ENCODE measurements around the gene ZSWIM5. TPM values are rescaled to one million over a fixed set of nuclear protein-coding genes. Genes with fewer than 3 reads are reported as not detected.
A peak's percentile ranks its signal among the peaks of the same experiment; 100 is the strongest.
"Not testable (repeated sequence)": the region's sequence is repeated elsewhere in the genome, so short reads cannot be mapped to it uniquely, and the experiment has no call there.

Gene ZSWIM5
- 1 to 10 TPM in 1 of 2 donors, under 1 TPM in 1; 0.86 to 1.9 TPM for total RNA-seq

DNA sequence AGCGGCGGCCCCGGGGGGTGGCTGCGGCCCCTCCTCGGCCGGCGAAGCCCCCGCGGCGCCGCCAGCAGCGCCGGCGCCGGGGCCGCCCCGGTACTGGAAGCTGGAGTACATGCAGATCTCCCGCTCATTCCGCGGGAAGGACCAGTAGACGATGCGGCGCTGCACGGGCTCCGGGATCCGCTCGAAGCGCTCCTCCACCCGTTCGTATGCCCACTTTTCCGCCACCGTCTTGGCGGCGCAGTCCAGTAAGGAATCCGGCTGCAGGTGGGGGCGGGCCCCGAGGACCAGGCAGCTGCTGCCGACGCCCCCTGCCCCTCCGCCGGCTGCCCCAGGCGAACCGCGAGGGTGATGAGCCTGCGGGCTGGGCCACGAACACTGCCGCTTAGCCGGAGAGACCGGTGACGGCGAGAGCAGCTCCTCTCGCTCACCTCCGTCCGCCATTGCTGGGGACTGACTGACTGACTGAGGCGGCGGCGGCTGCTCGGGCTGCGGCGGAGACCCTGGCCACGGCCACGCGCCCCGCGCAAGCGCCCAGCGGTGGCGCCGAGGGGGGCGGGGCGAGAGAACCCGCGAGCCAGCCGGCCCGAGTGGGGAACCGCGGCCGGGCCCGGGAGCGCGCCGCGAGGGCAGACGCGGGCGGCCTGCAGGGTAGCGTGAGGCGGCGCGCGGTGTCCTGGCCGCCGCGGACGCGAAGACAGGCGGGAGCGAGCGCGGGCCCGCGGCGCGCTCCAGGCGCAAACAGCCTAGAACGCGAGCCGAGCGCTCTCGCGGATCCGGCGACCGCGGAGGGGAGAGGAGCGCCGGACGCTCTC lies at the start of gene ZSWIM5:
ZSWIM5 (minus strand) TSS at position 696 of the 812 bp plus-strand sequence; CDS start at position 441, 255 bp downstream.
- Mint-ChIP-seq H3K4me1 (peaks cover 7% of the 10 kb centered on the region), H3K9me3 (no peaks in the 10 kb centered on the region), H3K4me3 (peak within 1 kb of the TSS; percentile 85), H3K36me3 (ENCODE audit: low read depth) (peaks cover 7% of the 10 kb centered on the region), H3K27me3 (no peaks in the 10 kb centered on the region), H3K27ac (peak within 1 kb of the TSS; percentile 69)
- ATAC-seq (replicated peaks): peak; percentile 84

DNA sequence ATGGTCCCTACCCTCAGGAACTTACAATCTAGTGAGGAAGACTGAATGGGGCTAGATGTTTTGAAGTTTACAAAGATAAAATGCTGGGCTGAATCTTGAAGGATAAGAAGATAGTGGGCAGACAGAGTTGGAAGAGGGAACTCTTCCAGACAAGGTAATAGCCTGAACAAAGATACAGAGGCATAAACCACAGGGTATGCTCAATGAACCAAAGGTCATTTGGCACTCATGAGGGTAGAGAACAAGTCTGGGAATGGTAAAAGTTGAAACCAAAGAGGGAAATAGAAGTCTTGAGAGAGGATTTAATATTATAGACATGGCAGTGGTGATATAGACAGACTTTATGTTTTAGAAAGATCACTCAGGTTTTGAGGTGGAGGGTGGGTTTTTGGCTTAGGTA lies 48.1 kb upstream of the ZSWIM5 start:
- no peak overlapping the region for H3K4me3 Mint-ChIP-seq
- no peaks in the 10 kb centered on the region for H3K4me1 Mint-ChIP-seq
- no peak overlapping the region for H3K27ac Mint-ChIP-seq
- H3K27me3 Mint-ChIP-seq: peaks cover 11% of the 10 kb centered on the region
- peaks cover 14% of the 10 kb centered on the region for H3K9me3 Mint-ChIP-seq
- ATAC-seq (replicated peaks): no peak
- no peaks in the 10 kb centered on the region for H3K36me3 Mint-ChIP-seq (ENCODE audit: low read depth)

DNA sequence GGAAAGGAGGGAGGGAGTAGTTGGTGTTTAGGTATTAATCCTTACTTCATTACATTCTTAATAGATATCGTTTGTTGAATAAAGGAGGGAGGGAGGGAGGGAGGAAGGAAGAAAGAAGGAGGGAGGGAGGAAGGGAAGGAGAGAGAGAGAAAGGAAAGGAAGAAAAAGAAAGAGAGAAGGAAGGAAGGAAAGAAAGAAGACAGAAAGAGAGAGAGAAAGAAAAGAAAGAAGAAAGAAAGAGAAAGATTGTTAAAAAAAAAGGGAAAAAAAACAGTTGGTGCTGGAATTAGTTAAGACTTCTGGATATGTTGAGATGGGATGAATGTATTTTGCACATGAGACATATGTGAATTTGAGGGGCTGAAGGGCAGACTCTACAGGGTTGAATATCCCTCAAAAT lies 44.1 kb upstream of the ZSWIM5 start:
- peaks cover 11% of the 10 kb centered on the region for H3K27me3 Mint-ChIP-seq
- H3K4me1 Mint-ChIP-seq: peaks cover 12% of the 10 kb centered on the region
- peaks cover 4% of the 10 kb centered on the region for H3K9me3 Mint-ChIP-seq
- no peaks in the 10 kb centered on the region for H3K36me3 Mint-ChIP-seq (ENCODE audit: low read depth)
- ATAC-seq (replicated peaks): no peak
- no peak overlapping the region for H3K27ac Mint-ChIP-seq
- no peak overlapping the region for H3K4me3 Mint-ChIP-seq

DNA sequence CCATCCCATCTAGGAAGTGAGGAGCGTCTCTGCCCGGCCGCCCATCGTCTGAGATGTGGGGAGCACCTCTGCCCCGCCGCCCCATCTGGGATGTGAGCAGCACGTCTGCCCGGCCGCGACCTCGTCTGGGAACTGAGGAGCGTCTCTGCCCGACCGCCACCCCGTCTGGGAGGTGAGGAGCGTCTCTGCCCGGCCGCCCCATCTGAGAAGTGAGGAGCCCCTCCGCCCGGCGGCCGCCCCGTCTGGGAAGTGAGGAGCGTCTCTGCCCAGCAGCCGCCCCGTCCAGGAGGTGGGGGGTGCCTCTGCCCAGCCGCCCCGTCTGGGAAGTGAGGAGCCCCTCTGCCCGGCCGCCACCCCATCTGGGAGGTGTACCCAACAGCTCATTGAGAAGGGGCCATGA lies 41.6 kb upstream of the ZSWIM5 start:
- H3K36me3 Mint-ChIP-seq (ENCODE audit: low read depth); H3K4me3 Mint-ChIP-seq; H3K27me3 Mint-ChIP-seq; H3K27ac Mint-ChIP-seq; H3K9me3 Mint-ChIP-seq; ATAC-seq (replicated peaks): not testable (repeated sequence)
- H3K4me1 Mint-ChIP-seq: peaks cover 13% of the 10 kb centered on the region

GRCh38 chr1:45246760-45247159 lies 40.4 kb upstream of the ZSWIM5 start:
- H3K9me3 Mint-ChIP-seq: peaks cover 5% of the 10 kb centered on the region
- peak; percentile 92 for ATAC-seq (replicated peaks)
- peak overlapping the region; percentile 88 for H3K27ac Mint-ChIP-seq
- no peaks in the 10 kb centered on the region for H3K27me3 Mint-ChIP-seq
- peak overlapping the region; percentile 68 for H3K4me3 Mint-ChIP-seq
- no peaks in the 10 kb centered on the region for H3K36me3 Mint-ChIP-seq (ENCODE audit: low read depth)
- peaks cover 13% of the 10 kb centered on the region for H3K4me1 Mint-ChIP-seq

DNA sequence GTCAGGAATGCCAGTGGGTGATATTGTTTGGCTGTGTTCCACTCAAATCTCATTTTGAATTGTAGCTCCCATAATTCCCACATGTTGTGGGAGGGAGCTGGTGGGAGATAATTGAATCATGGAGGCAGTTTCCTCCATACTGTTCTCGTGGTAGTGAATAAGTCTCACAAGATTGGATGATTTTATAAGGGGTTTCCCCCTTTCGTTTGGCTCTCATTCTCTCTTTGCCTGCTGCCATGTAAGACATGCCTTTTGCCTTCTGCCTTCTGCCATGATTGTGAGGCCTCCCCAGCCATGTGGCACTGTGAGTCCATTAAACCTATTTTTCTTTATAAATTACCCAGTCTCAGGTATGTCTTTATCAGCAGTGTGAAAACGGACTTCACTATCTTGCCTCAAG lies 40.0 kb upstream of the ZSWIM5 start:
- peak overlapping the region; percentile 88 for H3K27ac Mint-ChIP-seq
- peak overlapping the region; percentile 68 for H3K4me3 Mint-ChIP-seq
- not testable (repeated sequence) for H3K36me3 Mint-ChIP-seq (ENCODE audit: low read depth); H3K9me3 Mint-ChIP-seq; H3K27me3 Mint-ChIP-seq
- peaks cover 13% of the 10 kb centered on the region for H3K4me1 Mint-ChIP-seq
- ATAC-seq (replicated peaks): peak; percentile 64

- ATAC-seq (replicated peaks): no peak
- Mint-ChIP-seq H3K9me3 (peaks cover 5% of the 10 kb centered on the region), H3K4me3 (no peak overlapping the region)
These were observed 38.3 kb upstream of the ZSWIM5 start for GRCh38 chr1:45244660-45245059.

DNA sequence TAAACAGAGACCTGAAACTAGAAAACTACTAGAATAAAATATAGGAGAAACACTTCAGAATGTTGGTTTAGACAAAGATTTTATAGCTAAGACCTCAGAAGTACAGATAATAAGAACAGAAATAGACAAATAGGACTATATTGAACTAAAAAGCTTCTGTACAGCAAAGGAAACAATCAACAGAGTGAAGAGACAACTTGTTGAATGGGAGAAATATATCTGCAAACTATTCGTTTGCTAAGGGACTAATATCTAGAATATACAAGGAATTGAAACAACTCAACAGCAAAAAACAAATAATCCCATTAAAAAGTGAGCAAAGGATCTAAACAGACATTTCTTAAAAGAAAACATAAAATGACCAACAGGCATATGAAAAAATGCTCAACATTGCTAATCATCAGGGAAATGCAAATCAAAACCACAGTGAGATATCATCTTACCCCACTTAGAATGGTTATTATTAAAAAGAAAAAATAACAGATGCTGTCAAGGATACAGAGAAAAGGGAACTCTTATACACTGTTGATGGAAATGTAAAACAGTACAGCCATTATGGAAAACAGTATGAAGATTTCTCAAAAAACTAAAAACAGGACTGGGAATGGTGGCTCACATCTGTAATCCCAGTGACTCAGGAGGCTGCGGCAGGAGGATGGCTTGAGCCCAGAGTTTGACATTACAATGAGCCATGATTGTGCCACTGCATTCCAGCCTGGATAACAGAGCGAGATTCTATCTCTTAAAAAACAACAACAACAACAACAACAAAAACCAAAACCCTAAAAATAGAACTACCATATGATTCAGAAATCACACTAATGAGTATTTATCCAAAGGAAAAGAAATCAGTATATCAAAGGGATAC lies 37.3 kb upstream of the ZSWIM5 start:
- Mint-ChIP-seq H3K36me3 (ENCODE audit: low read depth) (no peaks in the 10 kb centered on the region), H3K9me3 (peaks cover 5% of the 10 kb centered on the region)

More at GRCh38 chr1:45244660-45245059, 38.3 kb upstream of the ZSWIM5 start:
- Mint-ChIP-seq H3K4me1 (peaks cover 13% of the 10 kb centered on the region), H3K27ac (no peak overlapping the region), H3K36me3 (ENCODE audit: low read depth) (no peaks in the 10 kb centered on the region), H3K27me3 (no peaks in the 10 kb centered on the region)

GRCh38 chr1:45238846-45239245 lies 32.4 kb upstream of the ZSWIM5 start:
- H3K27ac Mint-ChIP-seq: no peak overlapping the region
- H3K9me3 Mint-ChIP-seq: peaks cover 4% of the 10 kb centered on the region
- H3K4me3 Mint-ChIP-seq: no peak overlapping the region
- no peak for ATAC-seq (replicated peaks)
- peaks cover 3% of the 10 kb centered on the region for H3K27me3 Mint-ChIP-seq
- no peaks in the 10 kb centered on the region for H3K36me3 Mint-ChIP-seq (ENCODE audit: low read depth)
- no peaks in the 10 kb centered on the region for H3K4me1 Mint-ChIP-seq

More for the DNA sequence above, 37.3 kb upstream of the ZSWIM5 start:
- ATAC-seq (replicated peaks): no peak
- Mint-ChIP-seq H3K4me3 (no peak overlapping the region), H3K4me1 (peaks cover 13% of the 10 kb centered on the region), H3K27me3 (no peaks in the 10 kb centered on the region), H3K27ac (no peak overlapping the region)

GRCh38 chr1:45236136-45236535 lies 29.7 kb upstream of the ZSWIM5 start:
- no peak overlapping the region for H3K4me3 Mint-ChIP-seq
- no peak for ATAC-seq (replicated peaks)
- H3K9me3 Mint-ChIP-seq: peaks cover 4% of the 10 kb centered on the region

GRCh38 chr1:45230537-45230936 lies 24.1 kb upstream of the ZSWIM5 start:
- no peaks in the 10 kb centered on the region for H3K4me1 Mint-ChIP-seq
- no peaks in the 10 kb centered on the region for H3K9me3 Mint-ChIP-seq
- H3K36me3 Mint-ChIP-seq (ENCODE audit: low read depth): no peaks in the 10 kb centered on the region
- no peaks in the 10 kb centered on the region for H3K27me3 Mint-ChIP-seq
- peak; percentile 43 for ATAC-seq (replicated peaks)
- no peak overlapping the region for H3K4me3 Mint-ChIP-seq
- no peak overlapping the region for H3K27ac Mint-ChIP-seq

More at GRCh38 chr1:45236136-45236535, 29.7 kb upstream of the ZSWIM5 start:
- Mint-ChIP-seq H3K27ac (no peak overlapping the region), H3K36me3 (ENCODE audit: low read depth) (no peaks in the 10 kb centered on the region), H3K27me3 (peaks cover 3% of the 10 kb centered on the region), H3K4me1 (no peaks in the 10 kb centered on the region)

DNA sequence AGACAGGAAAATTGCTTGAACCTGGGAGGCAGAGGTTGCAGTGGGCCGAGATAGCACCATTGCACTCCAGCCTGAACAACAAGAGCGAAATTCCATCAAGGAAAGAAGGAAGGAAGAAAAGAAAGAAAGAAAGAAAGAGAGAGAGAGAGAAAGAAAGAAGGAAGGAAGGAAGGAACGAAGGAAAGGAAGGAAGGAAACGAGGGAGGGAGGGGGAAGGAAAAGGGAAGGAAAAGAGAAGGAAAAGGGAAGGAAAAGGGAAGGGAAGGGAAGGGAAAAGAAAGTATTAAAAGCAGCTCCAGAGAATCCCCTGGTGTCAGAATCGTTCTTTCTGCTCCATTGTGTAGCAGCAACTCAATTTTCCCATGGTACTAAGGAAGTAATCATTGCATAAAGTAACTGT lies 19.2 kb upstream of the ZSWIM5 start:
- H3K4me3 Mint-ChIP-seq: no peak overlapping the region
- no peaks in the 10 kb centered on the region for H3K36me3 Mint-ChIP-seq (ENCODE audit: low read depth)
- no peak overlapping the region for H3K27ac Mint-ChIP-seq
- H3K4me1 Mint-ChIP-seq: no peaks in the 10 kb centered on the region
- no peaks in the 10 kb centered on the region for H3K27me3 Mint-ChIP-seq
- no peaks in the 10 kb centered on the region for H3K9me3 Mint-ChIP-seq
- ATAC-seq (replicated peaks): no peak

GRCh38 chr1:45223710-45224109 lies 17.3 kb upstream of the ZSWIM5 start:
- H3K4me3 Mint-ChIP-seq; H3K27me3 Mint-ChIP-seq; H3K36me3 Mint-ChIP-seq (ENCODE audit: low read depth); H3K27ac Mint-ChIP-seq; H3K4me1 Mint-ChIP-seq; ATAC-seq (replicated peaks); H3K9me3 Mint-ChIP-seq: not testable (repeated sequence)

- Mint-ChIP-seq H3K36me3 (ENCODE audit: low read depth) (no peaks in the 10 kb centered on the region), H3K4me1 (no peaks in the 10 kb centered on the region), H3K9me3 (no peaks in the 10 kb centered on the region), H3K27me3 (no peaks in the 10 kb centered on the region), H3K4me3 (no peak overlapping the region), H3K27ac (no peak overlapping the region)
- no peak for ATAC-seq (replicated peaks)
These were observed 15.3 kb upstream of the ZSWIM5 start for GRCh38 chr1:45221716-45222115.

GRCh38 chr1:45216861-45217260 lies 10.5 kb upstream of the ZSWIM5 start:
- Mint-ChIP-seq H3K27me3 (peaks cover 3% of the 10 kb centered on the region), H3K36me3 (ENCODE audit: low read depth) (no peaks in the 10 kb centered on the region), H3K9me3 (no peaks in the 10 kb centered on the region), H3K4me3 (no peak overlapping the region), H3K4me1 (no peaks in the 10 kb centered on the region), H3K27ac (no peak overlapping the region)
- no peak for ATAC-seq (replicated peaks)
